Right lobe of liver (tissue), 4 donors: ENCODE data around the gene CRYBA1.

Source experiments
- POLR2A ChIP-seq: fragments of 450-650 bp; IDR thresholded peaks from one replicate; pipeline ENCODE4 v1.6.1; 2017; ENCODE audit warnings: antibody characterized with exemption, mild to moderate bottlenecking
- TF ChIP-seq, protein P1 (sequence below), 4 donors: fragments of 200-600 bp in 3 of 4; fragments of 450-650 bp in 1 of 4; IDR thresholded peaks; one replicate each; pipeline versions ENCODE4 v1.5.1 to v1.8.0; 2016 to 2022; ENCODE audit warnings: antibody characterized with exemption in 4 of 4, mild to moderate bottlenecking in 2 of 4
- donor health status: DM: no; HTN: no; CAD: no.
- donor health status: DM: no; HTN: no; CAD: no.
- donor health status: DM: no; HTN: yes; CAD: no.

DNA sequence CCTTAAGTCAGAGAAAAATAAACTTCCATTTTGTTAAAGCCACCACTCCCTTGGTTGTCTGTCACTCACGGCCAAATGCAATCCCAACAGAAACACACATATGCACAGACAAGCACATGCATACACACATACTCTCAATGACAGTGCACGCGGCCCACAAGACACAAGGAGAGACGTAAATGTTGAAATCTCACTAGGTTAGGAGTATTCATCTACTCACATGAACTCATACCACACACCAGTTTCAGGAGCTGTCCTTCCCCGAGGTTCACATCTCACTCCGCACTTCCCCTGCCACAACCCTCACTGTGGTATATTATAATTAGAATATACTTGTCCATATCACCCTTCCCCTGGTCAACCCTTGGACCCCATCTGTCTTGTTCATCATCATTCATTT lies 30.5 kb upstream of the CRYBA1 start:
- TF ChIP-seq, protein P1, sequence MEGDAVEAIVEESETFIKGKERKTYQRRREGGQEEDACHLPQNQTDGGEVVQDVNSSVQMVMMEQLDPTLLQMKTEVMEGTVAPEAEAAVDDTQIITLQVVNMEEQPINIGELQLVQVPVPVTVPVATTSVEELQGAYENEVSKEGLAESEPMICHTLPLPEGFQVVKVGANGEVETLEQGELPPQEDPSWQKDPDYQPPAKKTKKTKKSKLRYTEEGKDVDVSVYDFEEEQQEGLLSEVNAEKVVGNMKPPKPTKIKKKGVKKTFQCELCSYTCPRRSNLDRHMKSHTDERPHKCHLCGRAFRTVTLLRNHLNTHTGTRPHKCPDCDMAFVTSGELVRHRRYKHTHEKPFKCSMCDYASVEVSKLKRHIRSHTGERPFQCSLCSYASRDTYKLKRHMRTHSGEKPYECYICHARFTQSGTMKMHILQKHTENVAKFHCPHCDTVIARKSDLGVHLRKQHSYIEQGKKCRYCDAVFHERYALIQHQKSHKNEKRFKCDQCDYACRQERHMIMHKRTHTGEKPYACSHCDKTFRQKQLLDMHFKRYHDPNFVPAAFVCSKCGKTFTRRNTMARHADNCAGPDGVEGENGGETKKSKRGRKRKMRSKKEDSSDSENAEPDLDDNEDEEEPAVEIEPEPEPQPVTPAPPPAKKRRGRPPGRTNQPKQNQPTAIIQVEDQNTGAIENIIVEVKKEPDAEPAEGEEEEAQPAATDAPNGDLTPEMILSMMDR (IDR thresholded peaks at IDR 0.05), result no peak
- no peak for TF ChIP-seq POLR2A
